ENCODE data around the gene SDC4.

The SDC4 gene

GRCh38 chr20:45318948-45319347 lies 29.3 kb downstream of the SDC4 start:
- no peak for TF ChIP-seq CTCF (IDR thresholded peaks at IDR 0.05; ENCODE audit: low read depth, low read length, missing control alignments)
- no peak overlapping the region for H3K4me3 ChIP-seq (ENCODE audit: low read depth, low read length)
- DNase-seq (ENCODE audit: low read depth): no peak

GRCh38 chr20:45318386-45318939 lies 29.8 kb downstream of the SDC4 start:
- no peak overlapping the region for H3K4me3 ChIP-seq (ENCODE audit: low read depth, low read length)
- no peak for DNase-seq (ENCODE audit: low read depth)
- no peak for TF ChIP-seq CTCF (IDR thresholded peaks at IDR 0.05; ENCODE audit: low read depth, low read length, missing control alignments)

- no peak for TF ChIP-seq CTCF (IDR thresholded peaks at IDR 0.05; ENCODE audit: low read depth, low read length, missing control alignments)
- DNase-seq (ENCODE audit: low read depth): no peak
- H3K4me3 ChIP-seq (ENCODE audit: low read depth, low read length): no peak overlapping the region
Measured at GRCh38 chr20:45317826-45318225, 30.4 kb downstream of the SDC4 start.

- no peak for DNase-seq (ENCODE audit: low read depth)
- no peak for TF ChIP-seq CTCF (IDR thresholded peaks at IDR 0.05; ENCODE audit: low read depth, low read length, missing control alignments)
- no peak overlapping the region for H3K4me3 ChIP-seq (ENCODE audit: low read depth, low read length)
Measured at GRCh38 chr20:45316150-45317080, 31.8 kb downstream of the SDC4 start.

GRCh38 chr20:45315672-45316071 lies 32.6 kb downstream of the SDC4 start:
- no peak overlapping the region for H3K4me3 ChIP-seq (ENCODE audit: low read depth, low read length)
- no peak for DNase-seq (ENCODE audit: low read depth)
- no peak for TF ChIP-seq CTCF (IDR thresholded peaks at IDR 0.05; ENCODE audit: low read depth, low read length, missing control alignments)

GRCh38 chr20:45313943-45314342 lies 34.3 kb downstream of the SDC4 start:
- no peak overlapping the region for H3K4me3 ChIP-seq (ENCODE audit: low read depth, low read length)

More at GRCh38 chr20:45313943-45314342, 34.3 kb downstream of the SDC4 start:
- TF ChIP-seq CTCF (IDR thresholded peaks at IDR 0.05; ENCODE audit: low read depth, low read length, missing control alignments): no peak
- no peak for DNase-seq (ENCODE audit: low read depth)

All from GM12864 (cell line).